HG03571 (cell line): ENCODE measurements around the gene QPCT.
A peak's percentile ranks its signal among the peaks of the same experiment; 100 is the strongest.
"Not testable (repeated sequence)": the region's sequence is repeated elsewhere in the genome, so short reads cannot be mapped to it uniquely, and the experiment has no call there.

Experiments used
- ATAC-seq: cut with Tn5 transposase; IDR thresholded peaks from one replicate; pipeline ENCODE4 v1.9.1; 2021; ENCODE audit not compliant: unreplicated experiment

The QPCT gene

GRCh38 chr2:37344453-37345361 is at the start of gene QPCT:
Gene QPCT, plus strand, starts transcription at chr2:37344630. Its CDS starts 102 bp downstream, at chr2:37344732.
- no peak for ATAC-seq

GRCh38 chr2:37294858-37295257 is 49.6 kb upstream of the QPCT start:
- ATAC-seq, result not testable (repeated sequence)

- no peak for ATAC-seq
These were observed 48.9 kb upstream of the QPCT start for GRCh38 chr2:37295469-37296073.

GRCh38 chr2:37297632-37298031 is 46.8 kb upstream of the QPCT start:
- ATAC-seq, result no peak

- no peak for ATAC-seq
These were observed 44.3 kb upstream of the QPCT start for GRCh38 chr2:37300146-37300545.

DNA sequence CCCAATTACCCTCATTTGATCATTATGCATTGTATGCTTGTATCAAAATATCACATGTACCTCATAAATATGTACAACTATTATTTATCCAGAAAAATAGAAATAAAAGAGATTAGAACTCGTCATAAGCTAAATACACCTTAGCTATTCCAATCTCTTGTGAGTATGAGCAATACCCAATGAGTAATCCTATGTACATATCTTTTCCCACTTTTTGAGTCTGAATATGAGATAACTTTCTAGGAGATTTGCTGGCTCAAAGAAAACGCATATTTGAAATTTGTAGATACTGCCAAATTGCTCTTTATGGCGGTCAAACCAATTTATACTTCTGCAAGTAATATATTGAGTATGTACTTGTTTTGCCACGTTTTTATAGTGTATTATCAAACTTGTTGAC is 43.9 kb upstream of the QPCT start:
- ATAC-seq, result no peak

GRCh38 chr2:37301408-37301807 is 43.0 kb upstream of the QPCT start:
- no peak for ATAC-seq

GRCh38 chr2:37302701-37303252 is 41.7 kb upstream of the QPCT start:
- no peak for ATAC-seq

GRCh38 chr2:37306024-37306423 is 38.4 kb upstream of the QPCT start:
- ATAC-seq, result no peak

- no peak for ATAC-seq
These were observed 36.9 kb upstream of the QPCT start for GRCh38 chr2:37307500-37307899.

GRCh38 chr2:37315364-37315763 is 29.1 kb upstream of the QPCT start:
- no peak for ATAC-seq

DNA sequence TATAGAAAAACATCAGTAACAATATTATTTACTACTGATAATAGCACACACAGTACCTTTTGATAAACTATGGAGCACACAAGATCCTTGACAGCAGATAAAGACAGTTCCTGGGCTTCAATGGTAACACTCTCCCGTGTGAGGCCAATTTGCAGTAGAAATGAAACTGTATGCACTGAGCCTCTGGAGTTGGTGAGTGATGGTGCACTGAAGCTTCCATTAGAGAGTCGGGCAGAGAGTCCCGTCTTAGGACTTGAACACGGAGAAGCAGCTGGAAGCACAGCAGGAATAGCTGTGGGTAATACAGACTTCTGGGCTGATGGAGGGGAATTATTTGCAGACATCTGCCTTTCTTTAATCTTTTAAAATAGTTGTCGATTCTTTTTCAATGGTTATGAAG is 28.2 kb upstream of the QPCT start:
- no peak for ATAC-seq

GRCh38 chr2:37317746-37318145 is 26.7 kb upstream of the QPCT start:
- ATAC-seq, result no peak

GRCh38 chr2:37318401-37318800 is 26.0 kb upstream of the QPCT start:
- ATAC-seq, result peak; percentile 58

- ATAC-seq, result no peak
These were observed 24.4 kb upstream of the QPCT start for GRCh38 chr2:37319754-37320609.

GRCh38 chr2:37321029-37321682 is 23.3 kb upstream of the QPCT start:
- ATAC-seq, result no peak

GRCh38 chr2:37322368-37322767 is 22.1 kb upstream of the QPCT start:
- no peak for ATAC-seq

DNA sequence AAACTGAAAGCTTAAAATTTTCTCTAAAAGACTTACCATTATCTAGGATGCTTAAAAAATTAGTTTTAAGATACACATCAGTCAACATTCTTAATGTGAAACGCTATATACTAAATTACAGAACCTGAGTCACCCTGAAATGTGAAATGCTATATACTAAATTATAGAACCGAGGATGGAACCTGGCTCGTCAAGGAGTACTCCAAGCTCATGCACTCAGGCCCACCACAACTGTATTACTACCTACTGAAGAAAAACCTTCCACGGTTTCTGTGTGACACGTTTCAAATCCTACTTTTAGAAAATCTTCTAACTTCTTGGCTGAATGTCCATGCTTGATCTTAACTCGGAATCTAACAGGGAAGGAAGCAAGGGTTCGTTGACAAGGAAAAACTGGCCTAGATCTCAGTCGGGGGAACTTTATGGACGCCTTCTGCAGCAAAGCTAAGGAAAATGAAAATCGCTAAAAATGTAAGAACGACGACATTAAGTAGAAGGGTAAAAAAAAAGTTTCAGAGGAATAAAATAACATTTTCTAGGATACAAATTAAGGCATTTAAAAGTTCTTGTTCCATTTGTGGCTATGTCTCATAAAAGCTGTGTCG is 21.2 kb upstream of the QPCT start:
- no peak for ATAC-seq

DNA sequence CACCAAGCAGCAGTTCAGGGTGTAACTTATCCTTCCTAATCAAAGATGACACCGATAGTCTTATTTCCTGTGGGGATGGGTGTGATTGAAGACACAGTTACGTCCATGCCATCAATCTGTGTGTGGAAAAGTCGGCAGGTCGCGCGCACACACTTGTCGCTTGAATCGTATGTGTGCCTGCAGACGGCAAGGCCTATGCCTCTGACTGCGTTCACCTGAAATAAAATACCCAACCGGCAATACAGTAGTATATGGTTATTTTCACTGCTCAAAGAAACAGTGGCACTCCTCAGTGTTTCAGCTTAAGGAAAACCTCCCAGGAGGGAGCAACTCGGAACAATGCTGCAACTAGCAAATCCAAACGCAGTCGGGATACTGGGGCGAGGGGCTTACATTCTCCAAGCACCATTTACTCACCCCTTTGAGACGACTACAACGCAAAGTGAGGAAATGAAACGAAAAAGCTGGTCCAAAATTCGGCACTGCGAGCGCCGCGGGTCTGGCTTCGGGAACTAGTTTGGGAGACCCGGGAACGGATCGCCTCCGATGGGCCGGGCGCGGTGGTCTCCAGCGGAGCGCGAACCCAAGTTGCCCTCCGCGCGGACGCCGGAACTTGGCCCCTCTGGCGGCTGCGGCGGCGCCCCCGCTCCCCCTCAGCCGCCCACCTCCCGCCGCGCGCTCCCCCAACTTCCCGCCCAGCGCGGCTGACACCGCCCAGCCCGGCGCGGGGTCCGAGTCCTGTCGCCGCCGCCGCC is 20.5 kb upstream of the QPCT start:
- peak; percentile 17 for ATAC-seq

- no peak for ATAC-seq
These were observed 20.0 kb upstream of the QPCT start for GRCh38 chr2:37324536-37324785.
